HG02938 (cell line): ENCODE results near the gene DPAGT1.
"Not testable (repeated sequence)": the region's sequence is repeated elsewhere in the genome, so short reads cannot be mapped to it uniquely, and the experiment has no call there.

ENCODE experiments used
- ATAC-seq: cut with Tn5 transposase; IDR thresholded peaks from one replicate; pipeline ENCODE4 v1.9.1; 2021; ENCODE audit warnings: mild to moderate bottlenecking, moderate library complexity; ENCODE audit not compliant: unreplicated experiment

Gene DPAGT1

GRCh38 chr11:119116235-119116594 lies 14.6 kb upstream of the DPAGT1 start:
- no peak for ATAC-seq

- ATAC-seq = no peak
These were observed 14.0 kb upstream of the DPAGT1 start for GRCh38 chr11:119115484-119116234.

- ATAC-seq = no peak
These were observed 12.7 kb upstream of the DPAGT1 start for GRCh38 chr11:119114351-119114750.

- ATAC-seq = no peak
These were observed 12.1 kb upstream of the DPAGT1 start for GRCh38 chr11:119113716-119114115.

GRCh38 chr11:119112314-119113020 lies 10.8 kb upstream of the DPAGT1 start:
- ATAC-seq = no peak

GRCh38 chr11:119111361-119111925 lies 9.8 kb upstream of the DPAGT1 start:
- no peak for ATAC-seq

- ATAC-seq = no peak
These were observed 8.8 kb upstream of the DPAGT1 start for GRCh38 chr11:119110439-119110838.

GRCh38 chr11:119109843-119110242 lies 8.2 kb upstream of the DPAGT1 start:
- ATAC-seq = no peak

- ATAC-seq = no peak
These were observed 7.2 kb upstream of the DPAGT1 start for GRCh38 chr11:119108857-119109221.

- no peak for ATAC-seq
These were observed 6.6 kb upstream of the DPAGT1 start for GRCh38 chr11:119108146-119108856.

GRCh38 chr11:119107538-119108145 lies 6.0 kb upstream of the DPAGT1 start:
- peak; percentile 23 for ATAC-seq

- ATAC-seq = peak; percentile 63
These were observed 5.2 kb upstream of the DPAGT1 start, which contains the start of gene C2CD2L for GRCh38 chr11:119106564-119107537. Gene C2CD2L, plus strand, starts transcription at chr11:119107344. Its CDS starts 398 bp downstream, at chr11:119107742.

- no peak for ATAC-seq
These were observed 2.1 kb upstream of the DPAGT1 start for GRCh38 chr11:119103793-119104192.

- not testable (repeated sequence) for ATAC-seq
These were observed 1.6 kb upstream of the DPAGT1 start for GRCh38 chr11:119103161-119103664.

GRCh38 chr11:119100994-119101758 lies 477 bp downstream of the DPAGT1 start:
- ATAC-seq = peak; percentile 12

GRCh38 chr11:119100246-119100970 lies 1.2 kb downstream of the DPAGT1 start:
- ATAC-seq = no peak

- no peak for ATAC-seq
These were observed 1.9 kb downstream of the DPAGT1 start for GRCh38 chr11:119099711-119100110.
